ENCODE data around the gene ATP6V0A1.

ATP6V0A1 gene

DNA sequence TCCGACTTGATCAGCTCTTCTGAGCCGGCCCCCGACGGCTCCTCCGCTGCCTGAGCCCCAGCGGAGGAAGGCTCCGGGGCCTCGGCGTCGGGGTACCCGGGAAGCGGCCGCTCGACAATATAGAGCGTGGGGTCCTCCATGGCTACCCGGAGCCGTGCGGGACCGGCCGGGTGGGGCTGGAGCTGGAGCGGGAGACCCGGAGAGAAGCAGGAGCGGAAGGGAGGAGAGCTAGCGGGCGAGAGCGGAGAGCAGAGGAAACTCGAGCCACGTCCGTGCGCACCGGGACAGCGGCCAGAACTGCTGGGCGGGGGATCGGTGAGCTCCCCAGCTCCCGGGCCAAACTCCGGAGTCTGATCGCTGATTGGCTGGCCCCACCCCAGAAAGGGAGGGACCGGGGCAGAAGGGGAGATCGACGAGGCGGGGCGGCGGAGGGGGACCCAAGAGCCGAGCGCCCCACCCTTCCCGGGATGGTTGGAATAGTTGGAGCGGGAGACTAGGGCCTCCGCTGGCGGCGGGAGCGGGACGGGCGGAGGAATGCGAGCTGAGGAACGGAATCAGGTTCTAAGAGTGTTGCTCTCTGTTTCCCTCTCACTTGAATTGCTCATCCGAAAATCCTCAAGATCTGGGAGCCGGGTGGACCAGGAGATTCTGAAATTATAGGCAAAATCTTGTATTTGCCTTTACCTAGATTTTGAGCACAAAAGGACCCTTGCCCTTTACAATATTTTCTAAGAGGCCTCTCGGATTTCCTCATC is 35.5 kb upstream of the ATP6V0A1 start, which contains the start of gene CAVIN1:
Gene CAVIN1, minus strand, starts transcription at position 299 of the 755 bp plus-strand sequence. Its CDS starts 159 bp downstream, at position 140.
- TF ChIP-seq, protein P1, sequence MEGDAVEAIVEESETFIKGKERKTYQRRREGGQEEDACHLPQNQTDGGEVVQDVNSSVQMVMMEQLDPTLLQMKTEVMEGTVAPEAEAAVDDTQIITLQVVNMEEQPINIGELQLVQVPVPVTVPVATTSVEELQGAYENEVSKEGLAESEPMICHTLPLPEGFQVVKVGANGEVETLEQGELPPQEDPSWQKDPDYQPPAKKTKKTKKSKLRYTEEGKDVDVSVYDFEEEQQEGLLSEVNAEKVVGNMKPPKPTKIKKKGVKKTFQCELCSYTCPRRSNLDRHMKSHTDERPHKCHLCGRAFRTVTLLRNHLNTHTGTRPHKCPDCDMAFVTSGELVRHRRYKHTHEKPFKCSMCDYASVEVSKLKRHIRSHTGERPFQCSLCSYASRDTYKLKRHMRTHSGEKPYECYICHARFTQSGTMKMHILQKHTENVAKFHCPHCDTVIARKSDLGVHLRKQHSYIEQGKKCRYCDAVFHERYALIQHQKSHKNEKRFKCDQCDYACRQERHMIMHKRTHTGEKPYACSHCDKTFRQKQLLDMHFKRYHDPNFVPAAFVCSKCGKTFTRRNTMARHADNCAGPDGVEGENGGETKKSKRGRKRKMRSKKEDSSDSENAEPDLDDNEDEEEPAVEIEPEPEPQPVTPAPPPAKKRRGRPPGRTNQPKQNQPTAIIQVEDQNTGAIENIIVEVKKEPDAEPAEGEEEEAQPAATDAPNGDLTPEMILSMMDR (IDR thresholded peaks at IDR 0.05; ENCODE audit: borderline replicate concordance, control extremely low read depth, extremely low read depth, insufficient read depth, missing control alignments) = no peak
- peak; percentile 73 for DNase-seq (ENCODE audit: low spot score)
- in situ Hi-C loops (cut with MboI; ENCODE audit: low sequenced_read_pairs, unreplicated experiment) = loop anchor here (25.0 kb wide), 1 partner anchor 236 kb away; the partner anchor contains the start of genes GHDC, HCRT and KCNH4

DNA sequence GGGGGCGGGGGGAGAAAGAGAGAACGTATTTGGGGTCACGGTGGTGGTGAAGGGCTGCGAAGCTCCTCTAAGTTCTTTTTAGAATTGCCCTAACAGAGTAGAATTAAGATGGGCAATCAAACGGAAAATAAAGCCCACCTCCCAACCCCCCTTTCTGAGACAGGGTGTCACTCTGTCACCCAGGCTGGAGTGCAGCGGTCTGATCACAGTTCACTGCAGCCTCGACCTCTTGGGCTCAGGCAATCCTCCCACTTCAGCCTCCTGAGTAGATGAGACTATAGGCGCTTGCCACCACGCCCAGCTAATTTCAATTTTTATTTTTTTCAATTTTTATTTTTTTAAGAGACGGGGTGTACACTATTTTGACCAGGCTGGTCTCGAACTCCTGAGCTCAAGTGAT is 34.9 kb upstream of the ATP6V0A1 start:
- in situ Hi-C loops (cut with MboI; ENCODE audit: low sequenced_read_pairs, unreplicated experiment) = loop anchor here (25.0 kb wide), 1 partner anchor 236 kb away; the partner anchor contains the start of genes GHDC, HCRT and KCNH4
- TF ChIP-seq, protein P1 (IDR thresholded peaks at IDR 0.05; ENCODE audit: borderline replicate concordance, control extremely low read depth, extremely low read depth, insufficient read depth, missing control alignments) = no peak
- DNase-seq (ENCODE audit: low spot score) = no peak

DNA sequence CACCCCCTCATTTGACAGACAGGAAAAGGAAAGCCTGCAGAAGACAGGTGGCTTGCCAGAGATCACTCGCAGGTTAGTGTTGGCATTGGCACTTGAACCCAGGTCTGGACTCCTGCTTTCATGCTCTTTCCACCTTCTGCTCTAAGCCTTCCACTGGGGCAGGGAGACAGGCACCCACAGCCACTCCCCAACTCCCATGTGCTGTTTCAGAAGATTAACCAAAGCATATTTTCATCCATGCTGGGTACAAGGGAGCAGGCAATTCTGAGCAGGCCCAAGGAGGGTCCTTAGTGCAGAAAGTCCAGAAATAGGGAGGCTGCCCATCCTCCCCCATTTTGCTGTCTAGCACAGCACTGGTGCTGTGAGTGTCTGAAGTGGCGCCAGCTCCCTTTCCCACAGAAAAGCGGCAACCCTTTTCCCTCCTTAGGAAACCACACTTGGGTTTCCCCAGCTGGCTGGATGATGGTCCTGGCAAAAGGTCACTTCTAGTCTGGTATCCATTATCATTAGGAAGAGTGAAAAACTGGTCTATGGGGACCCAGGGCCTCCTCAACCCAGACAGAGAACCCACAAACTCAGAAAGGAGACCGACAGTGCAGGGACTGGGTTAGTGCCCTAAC is 33.6 kb upstream of the ATP6V0A1 start:
- DNase-seq (ENCODE audit: low spot score) = no peak
- TF ChIP-seq, protein P1 (IDR thresholded peaks at IDR 0.05; ENCODE audit: borderline replicate concordance, control extremely low read depth, extremely low read depth, insufficient read depth, missing control alignments) = no peak
- in situ Hi-C loops (cut with MboI; ENCODE audit: low sequenced_read_pairs, unreplicated experiment) = loop anchor here (25.0 kb wide), 1 partner anchor 238 kb away; the partner anchor contains the start of genes GHDC, HCRT and KCNH4

DNA sequence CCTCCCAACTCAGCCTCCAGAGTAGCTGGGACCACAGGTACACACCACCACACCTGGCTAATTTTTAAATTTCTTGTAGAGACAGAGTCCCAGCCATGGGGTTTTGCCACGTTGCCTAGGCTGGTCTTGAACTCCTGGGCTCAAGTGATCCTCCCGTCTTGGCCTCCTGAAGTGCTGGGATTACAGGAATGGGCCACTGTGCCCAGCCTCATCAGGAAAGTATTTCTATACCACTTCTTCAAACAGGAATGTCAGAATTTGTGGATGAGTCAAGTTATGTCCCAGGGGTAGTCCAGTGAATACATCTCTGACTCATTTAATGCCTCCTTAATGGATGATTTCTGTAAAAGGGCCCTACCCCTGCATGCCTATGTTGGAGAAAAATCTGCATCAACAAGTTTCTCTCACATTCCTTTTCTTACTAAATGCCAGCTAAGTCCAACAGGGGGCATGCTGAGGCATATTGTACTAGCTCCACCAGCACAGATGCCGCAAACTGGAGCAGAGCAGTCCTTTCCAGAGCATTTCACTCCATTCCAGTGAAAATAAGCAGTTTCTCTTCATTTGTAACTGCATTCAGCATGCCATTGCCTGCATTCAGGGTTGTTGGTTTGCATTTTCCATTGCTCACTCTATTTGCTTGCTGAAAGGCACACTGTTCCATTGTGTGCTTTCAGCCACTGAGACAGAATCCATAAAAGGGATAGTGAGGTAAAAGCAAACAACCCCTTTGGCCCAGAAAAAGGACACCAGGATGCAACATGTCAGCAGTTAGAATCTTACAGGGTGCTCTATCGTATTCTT is 30.3 kb upstream of the ATP6V0A1 start:
- DNase-seq (ENCODE audit: low spot score) = no peak

DNA sequence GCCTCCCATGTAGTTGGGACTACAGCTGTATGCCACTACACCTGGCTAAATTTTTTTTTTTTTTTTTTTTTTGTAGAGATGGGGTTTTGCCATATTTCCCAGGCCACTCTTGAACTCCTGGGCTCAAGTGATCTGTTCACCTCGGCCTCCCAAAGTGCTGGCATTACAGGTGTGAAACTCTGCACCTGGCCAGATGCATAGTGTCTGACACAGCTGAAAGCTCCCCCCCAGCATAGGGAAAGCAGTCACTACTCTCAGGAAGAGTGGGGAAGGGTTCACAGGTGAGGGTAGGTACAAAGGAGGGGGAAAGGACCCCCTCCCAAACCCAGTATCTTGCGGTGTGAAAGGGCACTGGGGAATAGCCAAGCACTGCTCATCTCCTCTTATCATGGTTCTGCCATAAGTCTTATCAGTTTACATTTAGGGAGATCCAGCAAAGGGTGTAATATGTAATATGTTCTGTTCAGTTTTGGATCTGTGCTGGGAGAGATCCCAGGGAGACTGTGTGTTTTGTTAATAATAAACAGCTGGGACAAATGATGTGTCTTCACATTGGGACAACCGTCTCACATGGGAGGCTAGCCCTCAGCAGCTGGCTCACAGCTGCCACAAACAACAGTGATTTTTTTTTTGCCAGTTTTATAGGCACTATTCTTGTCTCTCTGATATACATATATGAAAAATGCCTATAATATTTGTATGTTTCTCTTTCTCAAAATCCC is 28.8 kb upstream of the ATP6V0A1 start:
- TF ChIP-seq, protein P1 (IDR thresholded peaks at IDR 0.05; ENCODE audit: borderline replicate concordance, control extremely low read depth, extremely low read depth, insufficient read depth, missing control alignments) = no peak

More for the DNA sequence above, 30.3 kb upstream of the ATP6V0A1 start:
- TF ChIP-seq, protein P1 (IDR thresholded peaks at IDR 0.05; ENCODE audit: borderline replicate concordance, control extremely low read depth, extremely low read depth, insufficient read depth, missing control alignments) = peak; percentile 57
- in situ Hi-C loops (cut with MboI; ENCODE audit: low sequenced_read_pairs, unreplicated experiment) = no loop called here

More for the DNA sequence above, 28.8 kb upstream of the ATP6V0A1 start:
- DNase-seq (ENCODE audit: low spot score) = no peak
- in situ Hi-C loops (cut with MboI; ENCODE audit: low sequenced_read_pairs, unreplicated experiment) = no loop called here
